ENCODE measurements around the gene ANKRD31. TPM values are rescaled to one million over a fixed set of nuclear protein-coding genes. Genes with fewer than 3 reads are reported as not detected.

ANKRD31 gene
- polyA plus RNA-seq, 1 experiment, result 0.02 TPM

DNA sequence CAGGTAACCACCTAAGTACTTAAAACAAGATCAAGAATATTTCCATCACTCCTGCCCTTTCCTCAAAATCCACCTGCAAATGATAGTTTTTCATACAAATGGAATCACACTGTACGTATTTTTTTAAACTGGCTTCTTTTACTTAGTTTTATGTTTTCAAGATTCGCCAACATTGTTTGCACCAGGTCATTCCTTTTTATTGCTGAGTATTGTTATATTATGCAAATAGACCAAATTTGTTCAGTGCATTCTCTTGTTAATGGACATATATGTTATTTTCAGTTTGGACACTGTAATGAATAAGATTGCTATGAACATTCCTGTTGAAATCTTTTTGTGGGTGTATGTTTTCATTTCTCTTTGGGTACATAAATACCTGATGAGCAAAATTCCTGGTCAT, 8.3 kb upstream of the ANKRD31 start:
- no peak overlapping the region for H3K4me3 ChIP-seq (ENCODE audit: low read depth, low read length)
- no peaks in the 10 kb centered on the region for H3K36me3 ChIP-seq (ENCODE audit: control insufficient read depth, insufficient read depth, low read length)
- DNase-seq (ENCODE audit: low read depth), result no peak
- ChIA-PET CTCF (no interaction called here), POLR2A (no interaction called here)
- TF ChIP-seq, protein P1, sequence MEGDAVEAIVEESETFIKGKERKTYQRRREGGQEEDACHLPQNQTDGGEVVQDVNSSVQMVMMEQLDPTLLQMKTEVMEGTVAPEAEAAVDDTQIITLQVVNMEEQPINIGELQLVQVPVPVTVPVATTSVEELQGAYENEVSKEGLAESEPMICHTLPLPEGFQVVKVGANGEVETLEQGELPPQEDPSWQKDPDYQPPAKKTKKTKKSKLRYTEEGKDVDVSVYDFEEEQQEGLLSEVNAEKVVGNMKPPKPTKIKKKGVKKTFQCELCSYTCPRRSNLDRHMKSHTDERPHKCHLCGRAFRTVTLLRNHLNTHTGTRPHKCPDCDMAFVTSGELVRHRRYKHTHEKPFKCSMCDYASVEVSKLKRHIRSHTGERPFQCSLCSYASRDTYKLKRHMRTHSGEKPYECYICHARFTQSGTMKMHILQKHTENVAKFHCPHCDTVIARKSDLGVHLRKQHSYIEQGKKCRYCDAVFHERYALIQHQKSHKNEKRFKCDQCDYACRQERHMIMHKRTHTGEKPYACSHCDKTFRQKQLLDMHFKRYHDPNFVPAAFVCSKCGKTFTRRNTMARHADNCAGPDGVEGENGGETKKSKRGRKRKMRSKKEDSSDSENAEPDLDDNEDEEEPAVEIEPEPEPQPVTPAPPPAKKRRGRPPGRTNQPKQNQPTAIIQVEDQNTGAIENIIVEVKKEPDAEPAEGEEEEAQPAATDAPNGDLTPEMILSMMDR (IDR thresholded peaks at IDR 0.05; ENCODE audit: insufficient read depth, low read depth, low read length), result no peak
- peaks cover 2% of the 10 kb centered on the region; the same call in 1 of the 2 replicates for H3K27me3 ChIP-seq (ENCODE audit: control insufficient read depth, insufficient read depth, low read length)

DNA sequence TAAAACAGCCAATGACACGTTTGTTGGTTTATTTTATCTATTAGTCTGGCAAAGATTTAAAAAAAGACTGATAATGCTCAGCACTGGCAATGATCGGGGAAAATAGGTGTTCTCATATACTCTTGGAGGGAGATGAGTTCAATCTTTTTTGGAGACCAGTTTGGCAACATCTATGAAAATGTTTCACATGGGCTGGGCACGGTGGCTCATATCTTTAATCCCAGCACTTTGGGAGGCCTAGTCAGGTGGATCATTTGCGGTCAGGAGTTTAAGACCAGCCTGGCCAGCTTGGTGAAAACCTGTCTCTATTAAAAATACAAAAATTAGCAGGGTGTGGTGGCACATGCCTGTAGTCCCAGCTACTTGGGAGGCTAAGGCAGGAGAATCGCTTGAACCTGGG, 6.8 kb upstream of the ANKRD31 start:
- DNase-seq (ENCODE audit: low read depth), result no peak
- H3K4me3 ChIP-seq (ENCODE audit: low read depth, low read length), result no peak overlapping the region
- no peaks in the 10 kb centered on the region for H3K36me3 ChIP-seq (ENCODE audit: control insufficient read depth, insufficient read depth, low read length)
- ChIA-PET CTCF (no interaction called here), POLR2A (no interaction called here)
- peaks cover 2% of the 10 kb centered on the region; the same call in 1 of the 2 replicates for H3K27me3 ChIP-seq (ENCODE audit: control insufficient read depth, insufficient read depth, low read length)
- TF ChIP-seq, protein P1 (IDR thresholded peaks at IDR 0.05; ENCODE audit: insufficient read depth, low read depth, low read length), result no peak

DNA sequence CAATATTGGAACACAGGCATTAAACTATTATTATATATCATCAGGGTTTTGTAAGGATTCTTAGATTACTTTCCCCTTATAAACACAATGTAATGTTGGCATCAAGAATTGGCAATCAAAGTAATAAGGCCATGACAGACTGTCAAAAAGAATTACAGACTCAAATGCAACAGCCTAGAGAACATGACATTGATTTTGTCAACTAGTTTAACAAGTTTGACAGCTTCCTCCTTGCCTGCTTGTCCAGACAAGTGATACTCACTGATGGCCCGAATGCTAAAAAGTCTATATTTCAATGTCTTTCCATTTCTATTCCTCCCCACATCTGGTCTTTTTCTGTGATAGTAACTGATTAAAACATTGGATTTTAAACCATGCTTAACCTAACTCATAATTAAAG, 6.4 kb upstream of the ANKRD31 start:
- POLR2A ChIA-PET, result no interaction called here
- H3K36me3 ChIP-seq (ENCODE audit: control insufficient read depth, insufficient read depth, low read length), result no peaks in the 10 kb centered on the region
- CTCF ChIA-PET, result no interaction called here
- peaks cover 2% of the 10 kb centered on the region; the same call in 1 of the 2 replicates for H3K27me3 ChIP-seq (ENCODE audit: control insufficient read depth, insufficient read depth, low read length)
- H3K4me3 ChIP-seq (ENCODE audit: low read depth, low read length), result no peak overlapping the region
- no peak for DNase-seq (ENCODE audit: low read depth)
- TF ChIP-seq, protein P1 (IDR thresholded peaks at IDR 0.05; ENCODE audit: insufficient read depth, low read depth, low read length), result no peak

DNA sequence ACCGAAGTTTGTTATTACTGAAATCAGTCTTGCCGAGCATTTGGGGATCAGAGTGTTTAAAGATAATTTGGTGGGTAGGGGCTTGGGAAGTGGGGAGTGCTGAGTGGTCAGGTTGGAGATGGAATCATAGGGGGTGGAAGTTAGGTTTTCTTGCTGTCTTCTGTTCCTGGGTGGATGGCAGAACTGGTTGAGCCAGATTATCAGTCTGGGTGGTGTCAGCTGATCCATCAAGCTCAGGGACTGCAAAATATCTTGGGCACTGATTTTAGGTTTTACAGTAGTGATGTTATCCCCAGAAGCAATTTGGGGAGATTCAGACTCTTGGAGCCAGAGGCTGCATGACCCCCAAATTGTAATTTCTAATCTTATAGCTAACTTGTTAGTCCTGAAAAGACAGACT, 5.4 kb upstream of the ANKRD31 start:
- POLR2A ChIA-PET, result no interaction called here
- no peak for DNase-seq (ENCODE audit: low read depth)
- CTCF ChIA-PET, result no interaction called here
- Histone ChIP-seq H3K4me3 (ENCODE audit: low read depth, low read length) (no peak overlapping the region), H3K27me3 (ENCODE audit: control insufficient read depth, insufficient read depth, low read length) (no peaks in the 10 kb centered on the region), H3K36me3 (ENCODE audit: control insufficient read depth, insufficient read depth, low read length) (no peaks in the 10 kb centered on the region)
- TF ChIP-seq, protein P1 (IDR thresholded peaks at IDR 0.05; ENCODE audit: insufficient read depth, low read depth, low read length), result no peak

DNA sequence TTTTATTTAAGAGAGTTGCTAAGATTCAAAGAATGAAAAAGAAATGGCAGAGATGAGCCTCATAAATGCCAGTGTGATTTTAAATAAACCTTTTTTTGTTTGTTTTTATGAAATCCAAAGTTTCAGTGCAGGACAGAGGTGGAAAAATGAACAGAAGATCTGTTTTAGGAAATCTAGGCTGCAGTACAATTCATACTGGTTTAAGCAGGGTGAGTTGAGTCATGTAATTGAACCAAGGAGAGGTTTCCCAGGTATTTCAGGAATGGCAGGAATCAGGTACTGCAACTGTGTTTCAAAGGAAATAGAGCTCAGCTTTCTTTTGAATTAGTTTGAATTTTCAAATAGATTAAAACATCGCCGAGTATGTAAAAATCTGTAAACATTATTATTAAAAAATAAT, 3.0 kb upstream of the ANKRD31 start:
- POLR2A ChIA-PET, result no interaction called here
- Histone ChIP-seq H3K36me3 (ENCODE audit: control insufficient read depth, insufficient read depth, low read length) (no peaks in the 10 kb centered on the region), H3K4me3 (ENCODE audit: low read depth, low read length) (no peak overlapping the region), H3K27me3 (ENCODE audit: control insufficient read depth, insufficient read depth, low read length) (no peaks in the 10 kb centered on the region)
- DNase-seq (ENCODE audit: low read depth), result no peak
- TF ChIP-seq, protein P1 (IDR thresholded peaks at IDR 0.05; ENCODE audit: insufficient read depth, low read depth, low read length), result no peak
- CTCF ChIA-PET, result interaction anchor here (0.7 kb wide), 1 partner anchor 284 kb away, joined by 3 read pairs; no protein-coding TSS in a partner anchor

All from BJ (cell line).